ENCODE results near the gene PTMA. TPM values are rescaled to one million over a fixed set of nuclear protein-coding genes. Genes with fewer than 3 reads are reported as not detected.

Gene PTMA
- total RNA-seq, 4 donors from 2014 or later, result 478 to 1,487 (median 685) TPM

GRCh38 chr2:231691251-231691772, 17.0 kb upstream of the PTMA start:
- Histone ChIP-seq H3K4me1 (peaks cover 0 to 12% (median 5%) of the 10 kb centered on the region in 4 donors), H3K4me3 (no peak overlapping the region), H3K27ac (no peak overlapping the region), H3K9me3 (no peaks in the 10 kb centered on the region), H3K27me3 (no peaks in the 10 kb centered on the region), H3K36me3 (no peaks in the 10 kb centered on the region)
- no peak for TF ChIP-seq POLR2AphosphoS5 (IDR thresholded peaks at IDR 0.05)
- TF ChIP-seq EP300 (IDR thresholded peaks at IDR 0.05; ENCODE audit: low read depth), result no peak
- no peak for TF ChIP-seq CTCF (IDR thresholded peaks at IDR 0.05)
- no peak for TF ChIP-seq POLR2A (IDR thresholded peaks at IDR 0.05)
- no peak for DNase-seq
- in situ Hi-C loops (cut with MboI; ENCODE audit: low pct_ligation_motif_present in 1 of 4, low pct_unique_long_range_greater_than_20kb in 1 of 4, low sequenced_read_pairs in 3 of 4) (no loop called here), intact Hi-C loops (cut with DNase I; ENCODE audit: low total_unique reads) (no loop called here)
- 65 to 73% methylated on average over 5 to 9 of the region's 9 CpGs for WGBS, 2 donors (ENCODE audit: low coverage in 1 of 2)

GRCh38 chr2:231692847-231693246, 15.5 kb upstream of the PTMA start:
- in situ Hi-C loops (cut with MboI; ENCODE audit: low pct_ligation_motif_present in 1 of 4, low pct_unique_long_range_greater_than_20kb in 1 of 4, low sequenced_read_pairs in 3 of 4), result no loop called here
- Histone ChIP-seq H3K36me3 (no peaks in the 10 kb centered on the region), H3K9me3 (no peaks in the 10 kb centered on the region), H3K27me3 (no peaks in the 10 kb centered on the region), H3K27ac (peak overlapping the region in 2 of 4 donors; percentile 36 to 41), H3K4me3 (no peak overlapping the region), H3K4me1 (peaks cover 0 to 10% (median 3%) of the 10 kb centered on the region in 4 donors)
- peak; percentile 79 for DNase-seq
- TF ChIP-seq CTCF (IDR thresholded peaks at IDR 0.05) (peak; percentile 22 to 73 (median 52)), POLR2AphosphoS5 (IDR thresholded peaks at IDR 0.05) (no peak)
- intact Hi-C loops (cut with DNase I; ENCODE audit: low total_unique reads), result no loop called here
- WGBS, 2 donors (ENCODE audit: low coverage in 1 of 2), result 41% methylated on average over 13 of the region's 13 CpGs; no CpG with 5 or more reads in 1 of the 2 donors

- TF ChIP-seq POLR2A (IDR thresholded peaks at IDR 0.05), result no peak
- TF ChIP-seq EP300 (IDR thresholded peaks at IDR 0.05; ENCODE audit: low read depth), result no peak
- TF ChIP-seq POLR2AphosphoS5 (IDR thresholded peaks at IDR 0.05), result no peak
- in situ Hi-C loops (cut with MboI; ENCODE audit: low pct_ligation_motif_present in 1 of 4, low pct_unique_long_range_greater_than_20kb in 1 of 4, low sequenced_read_pairs in 3 of 4), result no loop called here
- no peak for DNase-seq
- Histone ChIP-seq H3K9me3 (no peaks in the 10 kb centered on the region), H3K4me1 (peaks cover 0 to 10% (median 3%) of the 10 kb centered on the region in 4 donors), H3K4me3 (no peak overlapping the region), H3K27me3 (no peaks in the 10 kb centered on the region), H3K36me3 (no peaks in the 10 kb centered on the region), H3K27ac (no peak overlapping the region)
- intact Hi-C loops (cut with DNase I; ENCODE audit: low total_unique reads), result no loop called here
- 86 to 94% methylated on average over 2 to 7 of the region's 7 CpGs for WGBS, 2 donors (ENCODE audit: low coverage in 1 of 2)
Measured at GRCh38 chr2:231693956-231694355, 14.4 kb upstream of the PTMA start.

DNA sequence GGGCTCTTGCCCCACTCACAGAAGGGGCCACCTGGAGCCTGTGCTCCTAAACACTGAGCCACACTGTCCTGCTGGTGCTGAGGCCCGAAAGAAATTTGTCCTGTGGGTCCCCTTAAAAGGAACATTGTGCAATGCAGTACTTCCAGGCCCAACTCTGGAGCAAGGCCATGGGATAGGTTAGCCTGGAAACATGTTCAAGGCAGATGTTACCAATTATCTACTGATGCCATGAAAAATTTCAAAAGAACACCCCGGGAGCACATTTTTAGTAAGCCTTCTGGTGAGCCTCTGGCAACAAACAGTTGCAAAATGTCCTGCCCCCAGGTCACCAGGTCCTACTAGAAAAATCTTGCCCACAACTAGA, 12.3 kb upstream of the PTMA start:
- intact Hi-C loops (cut with DNase I; ENCODE audit: low total_unique reads), result no loop called here
- no peaks in the 10 kb centered on the region for H3K9me3 ChIP-seq
- in situ Hi-C loops (cut with MboI; ENCODE audit: low pct_ligation_motif_present in 1 of 4, low pct_unique_long_range_greater_than_20kb in 1 of 4, low sequenced_read_pairs in 3 of 4), result no loop called here
- H3K27me3 ChIP-seq, result no peaks in the 10 kb centered on the region
- DNase-seq, result no peak
- no peaks in the 10 kb centered on the region for H3K36me3 ChIP-seq
- WGBS, 2 donors (ENCODE audit: low coverage in 1 of 2), result 71% methylated on average over 2 of the region's 2 CpGs; no CpG with 5 or more reads in 1 of the 2 donors
- H3K27ac ChIP-seq, result peak overlapping the region in 1 of 4 donors; percentile 8
- H3K4me3 ChIP-seq, result no peak overlapping the region
- H3K4me1 ChIP-seq, result peaks cover 0 to 10% (median 3%) of the 10 kb centered on the region in 4 donors
- TF ChIP-seq CTCF (IDR thresholded peaks at IDR 0.05) (no peak), EP300 (IDR thresholded peaks at IDR 0.05; ENCODE audit: low read depth) (no peak), POLR2AphosphoS5 (IDR thresholded peaks at IDR 0.05) (no peak), POLR2A (IDR thresholded peaks at IDR 0.05) (no peak)

GRCh38 chr2:231699006-231699405, 9.3 kb upstream of the PTMA start:
- Histone ChIP-seq H3K27me3 (no peaks in the 10 kb centered on the region), H3K4me3 (no peak overlapping the region), H3K4me1 (no peaks in the 10 kb centered on the region), H3K27ac (no peak overlapping the region), H3K36me3 (no peaks in the 10 kb centered on the region), H3K9me3 (no peaks in the 10 kb centered on the region)
- 79 to 94% methylated on average over 3 to 9 of the region's 9 CpGs for WGBS, 2 donors (ENCODE audit: low coverage in 1 of 2)
- in situ Hi-C loops (cut with MboI; ENCODE audit: low pct_ligation_motif_present in 1 of 4, low pct_unique_long_range_greater_than_20kb in 1 of 4, low sequenced_read_pairs in 3 of 4), result no loop called here
- DNase-seq, result no peak
- intact Hi-C loops (cut with DNase I; ENCODE audit: low total_unique reads), result no loop called here
- TF ChIP-seq EP300 (IDR thresholded peaks at IDR 0.05; ENCODE audit: low read depth), result no peak

All from transverse colon (tissue), 4 donors.